KMS-11 (cell line): Measurements from ENCODE around the gene RTN1.

ENCODE experiments used
- H2AFZ ChIP-seq: fragments of 200-600 bp; sonication (generic); 2 replicates; pipeline ENCODE4 v1.6.1; 2016; ENCODE audit warnings: antibody characterized with exemption, mixed run types, low read depth
- H3K27ac ChIP-seq: fragments of 200-600 bp; sonication (generic); 2 replicates; pipeline ENCODE4 v1.6.1; 2016; ENCODE audit warnings: mild to moderate bottlenecking, mixed run types
- H3K27me3 ChIP-seq: fragments of 200-600 bp; sonication (generic); 2 replicates; pipeline ENCODE4 v1.6.1; 2017; ENCODE audit warnings: mild to moderate bottlenecking, low read depth, mixed run types, moderate library complexity; ENCODE audit not compliant: insufficient read depth
- H3K36me3 ChIP-seq: fragments of 200-600 bp; sonication (generic); 2 replicates; pipeline ENCODE4 v1.6.1; 2017; ENCODE audit warnings: mild to moderate bottlenecking, mixed run types; ENCODE audit not compliant: insufficient read depth
- H3K4me1 ChIP-seq: fragments of 200-600 bp; sonication (generic); 2 replicates; pipeline ENCODE4 v1.6.1; 2016; ENCODE audit warnings: mild to moderate bottlenecking, low read depth, mixed run types; ENCODE audit not compliant: poor library complexity, severe bottlenecking
- H3K4me2 ChIP-seq: fragments of 200-600 bp; sonication (generic); 2 replicates; pipeline ENCODE4 v1.7.0; 2016; ENCODE audit warnings: mild to moderate bottlenecking, mixed run types
- H3K4me3 ChIP-seq: fragments of 200-600 bp; sonication (generic); IDR thresholded peaks from 2 replicates; pipeline ENCODE4 v1.6.1; 2017; ENCODE audit warnings: low read depth, low read length, mixed read lengths; ENCODE audit not compliant: insufficient read depth
- H3K79me2 ChIP-seq: fragments of 200-600 bp; sonication (generic); 2 replicates; pipeline ENCODE4 v1.6.1; 2016; ENCODE audit warnings: low read depth, mixed run types; ENCODE audit not compliant: insufficient read depth
- H3K9ac ChIP-seq: fragments of 200-600 bp; sonication (generic); 2 replicates; pipeline ENCODE4 v1.6.1; 2016; ENCODE audit warnings: mild to moderate bottlenecking, mixed run types
- H4K20me1 ChIP-seq: fragments of 200-600 bp; sonication (generic); 2 replicates; pipeline ENCODE4 v1.6.1; 2016; ENCODE audit warnings: mild to moderate bottlenecking, mixed run types; ENCODE audit not compliant: insufficient read depth
- CTCF ChIP-seq: fragments of 200-600 bp; sonication (generic); conservative IDR thresholded peaks from 2 replicates; pipeline ENCODE4 v1.6.1; 2017; ENCODE audit warnings: low read depth, mild to moderate bottlenecking, antibody characterized with exemption, low read length, moderate library complexity, mixed read lengths

RTN1 gene

GRCh38 chr14:59918824-59919569, 48.4 kb upstream of the RTN1 start:
- H3K4me2 ChIP-seq: no peak overlapping the region
- H3K27me3 ChIP-seq: no peaks in the 10 kb centered on the region
- H3K4me3 ChIP-seq: no peak overlapping the region
- H2AFZ ChIP-seq: no peak overlapping the region
- no peaks in the 10 kb centered on the region for H3K4me1 ChIP-seq
- no peak overlapping the region for H3K9ac ChIP-seq
- H3K27ac ChIP-seq: no peak overlapping the region
- H3K36me3 ChIP-seq: no peaks in the 10 kb centered on the region
- TF ChIP-seq CTCF: no peak; the same call in 1 of the 2 replicates
- no peaks in the 10 kb centered on the region for H4K20me1 ChIP-seq
- H3K79me2 ChIP-seq: no peaks in the 10 kb centered on the region

GRCh38 chr14:59913187-59913586, 42.6 kb upstream of the RTN1 start:
- no peaks in the 10 kb centered on the region for H3K36me3 ChIP-seq
- no peaks in the 10 kb centered on the region for H3K27me3 ChIP-seq
- no peak overlapping the region for H3K4me2 ChIP-seq
- no peak overlapping the region for H3K9ac ChIP-seq
- H3K27ac ChIP-seq: no peak overlapping the region
- no peaks in the 10 kb centered on the region for H4K20me1 ChIP-seq
- H3K79me2 ChIP-seq: no peaks in the 10 kb centered on the region
- TF ChIP-seq CTCF: no peak
- H3K4me3 ChIP-seq: no peak overlapping the region
- H3K4me1 ChIP-seq: no peaks in the 10 kb centered on the region
- H2AFZ ChIP-seq: no peak overlapping the region

- Histone ChIP-seq H3K27me3 (no peaks in the 10 kb centered on the region), H3K4me3 (no peak overlapping the region), H4K20me1 (no peaks in the 10 kb centered on the region), H3K9ac (no peak overlapping the region), H3K4me1 (no peaks in the 10 kb centered on the region), H3K79me2 (no peaks in the 10 kb centered on the region), H3K36me3 (no peaks in the 10 kb centered on the region), H2AFZ (no peak overlapping the region), H3K4me2 (no peak overlapping the region), H3K27ac (no peak overlapping the region)
- TF ChIP-seq CTCF: no peak
Observed at GRCh38 chr14:59912443-59912842, 41.9 kb upstream of the RTN1 start.

GRCh38 chr14:59905188-59905587, 34.6 kb upstream of the RTN1 start:
- no peaks in the 10 kb centered on the region for H4K20me1 ChIP-seq
- no peak overlapping the region for H2AFZ ChIP-seq
- H3K4me3 ChIP-seq: no peak overlapping the region
- H3K4me2 ChIP-seq: no peak overlapping the region
- H3K27ac ChIP-seq: no peak overlapping the region
- no peaks in the 10 kb centered on the region for H3K79me2 ChIP-seq
- H3K36me3 ChIP-seq: no peaks in the 10 kb centered on the region
- no peaks in the 10 kb centered on the region for H3K27me3 ChIP-seq
- H3K4me1 ChIP-seq: no peaks in the 10 kb centered on the region
- TF ChIP-seq CTCF: no peak
- H3K9ac ChIP-seq: no peak overlapping the region
